GM18951 (cell line): ENCODE data around the gene TACC3.

Experiments used
- POLR2A ChIP-seq: IDR thresholded peaks from 4 replicates; pipeline ENCODE4 v1.6.1; 2011; ENCODE audit warnings: mild to moderate bottlenecking; ENCODE audit not compliant: insufficient read length, insufficient read depth; ENCODE audit errors: extremely low read depth
- in situ Hi-C: fragments of 300-500 bp; cut with MboI; formaldehyde crosslinking; loops from one replicate; pipeline ENCODE4 v1.12.0; 2022; ENCODE audit warnings: low sequenced_read_pairs, mixed read lengths, inconsistent platforms; ENCODE audit not compliant: unreplicated experiment

TACC3 gene

DNA sequence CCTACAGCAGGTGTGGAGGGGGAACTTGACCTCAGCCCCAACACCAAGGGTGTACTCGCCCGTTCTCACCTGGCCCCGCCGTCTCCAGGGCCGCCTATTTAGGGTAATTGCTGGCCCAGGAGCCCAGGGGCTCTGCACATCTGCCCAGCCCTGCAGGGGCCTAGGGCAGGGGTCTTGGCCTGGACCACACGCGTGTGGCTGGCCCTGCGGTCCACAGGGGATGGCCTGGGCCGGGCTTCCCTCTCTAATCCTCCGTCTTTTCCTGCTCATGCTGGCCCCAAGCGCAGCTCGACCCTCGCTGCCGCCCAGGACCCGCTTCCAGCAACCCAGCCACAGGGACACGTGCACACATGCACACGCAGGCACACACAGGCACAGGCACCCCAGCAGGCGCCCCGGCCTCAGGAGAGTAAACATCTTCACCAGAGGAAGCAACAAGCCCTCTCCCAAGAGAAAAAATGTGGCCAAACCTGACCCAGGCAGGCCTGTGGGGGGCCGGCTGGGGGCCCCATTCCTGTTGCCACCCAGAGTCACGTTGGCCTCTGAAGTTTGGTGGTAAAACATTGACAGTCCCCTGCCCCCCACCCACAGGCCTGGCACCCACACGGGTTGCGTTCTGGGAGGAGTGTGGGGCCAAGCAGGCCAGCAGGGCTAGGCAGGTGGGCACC is 47.2 kb downstream of the TACC3 start:
- in situ Hi-C loops, result no loop called here
- no peak for TF ChIP-seq POLR2A

DNA sequence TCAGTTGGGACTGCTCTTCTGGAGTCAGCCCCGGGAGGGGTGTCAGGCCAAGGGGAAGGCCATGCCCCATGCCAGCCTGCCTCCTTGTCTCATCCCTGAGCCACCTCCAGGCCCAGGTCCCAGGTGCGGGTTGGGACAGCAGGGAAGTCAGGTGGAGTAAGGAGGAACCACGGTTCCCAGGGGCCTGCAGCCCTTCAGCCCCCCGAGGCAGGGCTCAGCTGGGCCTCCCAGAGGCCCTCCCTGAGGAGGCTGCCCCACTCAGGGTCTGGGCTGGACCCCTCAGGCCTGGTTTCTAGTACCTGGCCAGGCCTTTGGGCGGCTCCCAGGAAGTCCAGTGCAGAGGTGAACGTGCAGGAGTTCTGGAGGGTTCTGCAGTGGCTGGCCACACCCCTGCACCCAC is 48.4 kb downstream of the TACC3 start:
- TF ChIP-seq POLR2A, result no peak
- in situ Hi-C loops, result no loop called here

DNA sequence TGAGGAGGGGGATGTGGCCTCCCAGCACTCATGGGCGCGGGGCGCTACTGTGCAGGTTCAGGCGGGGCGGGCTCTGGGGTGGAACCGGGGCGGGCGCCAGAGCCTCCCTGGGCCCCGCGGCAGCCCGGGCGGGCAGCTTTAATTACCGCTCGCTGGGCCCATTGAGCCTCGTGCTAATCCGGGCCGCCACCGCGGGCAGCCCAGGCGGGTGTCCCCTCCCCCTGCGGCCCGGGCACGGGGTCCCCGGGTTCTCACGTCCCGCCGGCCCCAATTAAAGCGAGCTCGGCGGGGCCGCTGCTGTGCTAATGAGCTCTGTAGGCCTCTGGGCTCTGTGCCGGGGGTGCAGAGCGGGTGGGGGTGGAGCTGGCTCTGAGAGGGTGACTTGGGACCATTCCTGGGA is 48.9 kb downstream of the TACC3 start:
- TF ChIP-seq POLR2A, result no peak
- in situ Hi-C loops, result no loop called here

DNA sequence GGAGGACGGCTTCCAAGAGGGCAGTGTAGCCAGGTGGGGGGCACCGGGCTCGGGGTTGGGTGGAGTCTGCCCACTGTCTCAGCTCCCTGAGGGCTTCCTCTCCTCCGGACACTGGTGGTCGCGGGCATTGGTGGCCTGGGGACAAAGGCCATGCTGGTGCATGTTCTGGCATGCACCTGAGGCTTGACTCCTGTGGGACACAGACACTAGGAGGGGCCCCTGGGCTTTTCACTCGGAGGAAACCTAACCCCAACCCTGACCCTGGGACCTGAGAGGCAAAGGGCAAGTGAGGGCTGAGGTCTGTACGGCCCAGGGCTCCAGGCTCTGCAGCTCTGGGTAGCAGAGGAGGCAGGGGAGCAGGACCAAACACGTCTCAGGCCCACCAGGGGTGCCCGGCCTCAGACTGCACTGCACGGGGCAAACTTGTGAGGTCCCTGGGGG is 49.5 kb downstream of the TACC3 start:
- in situ Hi-C loops, result no loop called here
- TF ChIP-seq POLR2A, result no peak

DNA sequence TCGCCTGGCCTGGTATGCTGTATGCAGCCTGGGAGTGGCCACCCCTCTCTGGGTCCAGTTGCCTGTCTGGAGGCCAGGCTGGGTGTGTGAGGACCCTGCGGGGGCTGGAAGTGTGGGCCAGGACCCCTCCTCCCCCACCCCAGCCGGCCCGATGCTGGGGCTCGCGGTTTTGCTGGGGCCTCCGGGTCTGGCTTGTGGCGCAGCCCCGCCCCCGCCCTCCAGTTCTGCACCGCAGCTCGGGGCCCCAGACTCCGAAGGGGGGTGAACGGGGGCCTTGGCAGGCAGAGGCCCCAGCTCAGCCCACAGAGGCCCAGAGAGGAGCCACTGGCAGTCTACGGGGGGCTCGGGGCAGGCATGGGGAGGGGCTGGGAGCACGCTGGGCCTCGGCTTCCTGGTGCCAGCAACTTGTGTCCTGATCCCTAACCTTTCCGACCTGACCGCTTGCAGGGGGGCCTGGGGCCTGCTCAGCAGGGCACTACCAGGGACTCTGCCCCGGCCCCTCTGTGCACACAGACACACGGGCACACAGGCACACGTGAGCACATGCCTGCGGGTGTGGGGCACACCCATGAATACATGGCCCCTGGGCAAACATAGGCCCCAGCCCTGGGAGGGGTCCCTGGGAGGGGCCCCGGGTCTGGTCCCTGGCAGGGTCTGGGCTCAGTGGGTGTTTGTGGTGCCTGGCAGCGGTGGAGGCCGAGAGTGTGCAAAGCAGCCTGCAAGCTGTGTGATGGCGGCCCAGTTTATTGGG is 50.4 kb downstream of the TACC3 start:
- in situ Hi-C loops, result no loop called here
- TF ChIP-seq POLR2A, result no peak

DNA sequence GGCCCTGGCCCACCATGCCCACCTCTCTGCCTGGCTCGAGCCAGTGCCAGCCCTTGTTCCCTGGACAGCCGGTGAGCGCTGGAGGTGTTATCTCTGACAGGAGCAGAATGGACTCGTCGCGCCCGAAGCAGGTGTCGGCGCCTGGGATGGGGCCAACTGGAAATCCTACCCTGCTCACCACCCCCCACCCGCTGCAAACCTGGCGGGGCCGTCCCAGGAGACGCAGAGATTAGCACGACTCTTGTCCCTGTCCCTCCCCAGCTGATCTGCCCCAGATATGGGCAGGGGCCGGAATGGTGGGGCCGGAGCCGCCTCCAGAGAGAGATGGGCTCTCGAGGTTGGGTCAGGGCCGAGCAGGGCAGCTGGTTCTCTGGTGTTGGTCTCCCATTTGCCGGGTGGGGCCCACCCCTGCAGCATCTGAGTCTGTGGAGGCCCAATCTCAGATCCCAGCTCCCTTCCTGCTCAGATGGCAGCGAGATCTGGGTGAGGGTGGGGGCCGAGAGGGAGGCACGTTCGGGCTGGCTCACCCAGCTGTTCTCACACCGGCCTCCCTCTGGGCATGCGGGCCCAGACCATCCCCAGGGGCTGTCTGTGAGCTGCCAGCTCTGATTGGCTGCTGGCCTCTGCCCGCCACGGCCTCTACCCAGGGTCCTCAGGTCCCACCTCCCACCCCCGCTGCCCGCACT is 51.7 kb downstream of the TACC3 start:
- no peak for TF ChIP-seq POLR2A
- in situ Hi-C loops, result no loop called here

DNA sequence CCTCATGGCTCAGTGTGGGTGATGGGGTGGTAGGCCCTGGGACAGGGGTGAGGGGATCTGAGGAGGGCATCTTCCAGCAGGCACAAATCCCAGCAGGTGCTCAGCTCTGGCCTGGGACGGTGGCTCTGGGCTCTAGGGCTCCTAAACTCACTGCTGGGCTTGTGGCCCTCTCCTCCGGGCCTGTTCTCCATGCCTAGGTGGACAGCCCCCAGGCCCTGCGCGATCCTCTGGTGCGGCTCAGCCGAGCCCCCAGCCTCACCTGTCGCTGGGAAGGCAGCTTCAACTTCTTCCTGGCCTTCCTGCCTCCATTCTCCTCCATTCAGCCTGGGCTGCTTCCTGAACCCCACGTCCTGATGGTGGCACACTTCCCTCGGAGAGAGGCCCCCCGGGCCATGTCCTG is 52.4 kb downstream of the TACC3 start:
- in situ Hi-C loops, result no loop called here
- no peak for TF ChIP-seq POLR2A

DNA sequence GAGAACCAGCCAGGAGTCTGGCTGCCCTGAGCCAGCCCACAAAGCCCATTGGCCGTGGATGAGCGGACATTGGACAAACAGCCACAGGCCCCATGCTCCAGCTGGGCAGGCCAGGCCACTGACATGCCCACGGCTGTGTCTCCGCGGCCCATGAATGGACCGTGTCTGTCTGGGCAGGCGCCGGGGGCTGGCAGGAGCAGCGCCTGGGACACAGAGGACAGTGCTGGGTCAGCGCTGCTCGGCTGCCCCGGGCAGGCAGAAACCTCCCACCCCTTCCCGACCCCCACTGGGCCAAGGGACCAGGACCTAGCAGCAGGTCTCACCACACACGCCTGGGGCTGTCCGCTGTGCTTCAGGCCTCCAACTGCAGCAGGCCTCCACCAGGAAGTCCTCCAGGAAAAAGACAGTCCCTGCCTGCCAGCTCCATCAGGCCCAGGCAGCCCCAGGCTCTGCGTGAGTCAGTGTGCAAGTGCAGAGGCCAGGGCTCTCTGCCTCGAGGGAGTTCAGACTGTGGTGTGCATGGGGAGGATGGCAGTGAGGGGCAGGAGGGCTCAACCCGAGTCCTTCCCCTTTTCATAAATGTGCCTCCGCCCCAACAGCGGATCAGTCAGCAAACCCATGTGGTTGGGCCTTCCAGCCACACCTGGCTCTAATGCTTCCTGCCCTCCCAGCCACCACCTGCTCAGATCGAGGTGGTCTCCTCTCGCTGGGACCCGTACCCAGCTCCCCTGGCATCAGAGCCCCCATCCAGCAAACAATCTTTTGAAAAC is 54.6 kb downstream of the TACC3 start:
- in situ Hi-C loops, result no loop called here
- TF ChIP-seq POLR2A, result no peak

DNA sequence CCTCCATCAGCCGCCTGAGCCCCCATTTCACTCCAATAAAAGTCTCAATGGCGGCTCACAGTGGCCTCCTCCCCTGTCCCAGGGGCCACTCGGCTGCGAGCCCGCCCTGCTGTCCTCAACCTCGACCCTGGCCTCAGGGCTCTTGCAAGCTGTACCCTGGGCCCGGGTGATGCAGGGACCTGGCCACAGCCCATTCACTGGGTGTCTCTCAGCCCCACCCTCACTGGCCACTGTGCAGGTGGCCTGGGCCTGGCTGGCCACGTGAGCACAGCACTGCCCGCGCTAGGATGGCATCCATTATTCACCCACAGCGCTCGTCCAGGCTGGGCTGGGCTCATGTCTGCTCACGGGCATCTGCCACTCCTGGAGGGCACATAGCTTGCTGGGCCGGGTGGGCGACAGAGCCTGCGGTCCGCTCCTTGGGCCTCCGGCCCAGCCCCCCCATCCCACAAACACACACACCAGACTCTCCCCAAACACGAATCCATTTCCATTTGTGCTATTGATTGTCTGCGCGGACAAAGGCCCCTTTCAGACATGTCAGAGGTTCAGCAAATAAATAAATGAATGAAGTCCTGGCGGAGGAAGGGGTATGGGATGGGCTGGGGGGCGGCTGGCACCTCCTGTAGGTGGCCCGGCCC is 55.3 kb downstream of the TACC3 start:
- no peak for TF ChIP-seq POLR2A
- in situ Hi-C loops, result no loop called here

DNA sequence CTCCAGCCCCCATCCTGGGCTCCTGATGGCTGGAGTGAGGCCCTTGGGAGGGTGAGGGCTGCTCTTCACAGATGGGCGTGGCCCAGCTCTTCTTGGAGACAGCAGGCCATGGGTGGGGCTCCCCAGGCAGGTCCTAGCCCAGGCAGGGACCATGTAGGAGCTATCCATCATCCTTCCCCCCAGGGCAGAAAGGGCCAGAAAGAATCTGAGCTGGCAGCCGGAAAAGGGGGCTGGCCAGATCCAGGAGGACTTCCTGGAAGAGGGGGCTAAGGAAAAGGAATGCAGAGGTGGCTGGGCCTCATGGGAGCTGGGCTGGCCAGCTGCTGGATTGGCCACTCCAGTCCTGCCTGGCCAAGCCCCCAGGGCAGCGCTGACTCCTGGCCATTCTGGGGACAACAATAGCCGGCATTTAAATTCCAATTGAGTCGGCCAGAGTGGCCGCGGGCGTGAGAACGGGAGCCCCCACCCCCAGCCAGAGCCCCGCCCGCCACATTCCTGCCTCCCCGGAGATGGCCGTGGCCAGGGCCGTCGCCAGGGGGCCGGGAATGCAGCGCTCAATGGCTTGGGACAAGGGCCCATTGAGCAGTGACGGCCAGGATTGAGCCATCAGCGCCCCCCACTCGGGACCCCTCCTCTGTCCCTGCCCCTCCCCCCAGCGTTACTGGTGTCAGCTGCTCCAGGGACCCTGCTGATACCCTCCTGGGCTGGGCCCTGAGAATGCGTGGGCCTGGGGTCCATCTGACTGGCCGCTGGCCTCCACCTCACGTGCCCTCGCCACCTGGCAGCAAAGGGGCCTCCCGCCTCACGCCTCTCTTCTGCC is 56.7 kb downstream of the TACC3 start:
- in situ Hi-C loops, result no loop called here
- no peak for TF ChIP-seq POLR2A

DNA sequence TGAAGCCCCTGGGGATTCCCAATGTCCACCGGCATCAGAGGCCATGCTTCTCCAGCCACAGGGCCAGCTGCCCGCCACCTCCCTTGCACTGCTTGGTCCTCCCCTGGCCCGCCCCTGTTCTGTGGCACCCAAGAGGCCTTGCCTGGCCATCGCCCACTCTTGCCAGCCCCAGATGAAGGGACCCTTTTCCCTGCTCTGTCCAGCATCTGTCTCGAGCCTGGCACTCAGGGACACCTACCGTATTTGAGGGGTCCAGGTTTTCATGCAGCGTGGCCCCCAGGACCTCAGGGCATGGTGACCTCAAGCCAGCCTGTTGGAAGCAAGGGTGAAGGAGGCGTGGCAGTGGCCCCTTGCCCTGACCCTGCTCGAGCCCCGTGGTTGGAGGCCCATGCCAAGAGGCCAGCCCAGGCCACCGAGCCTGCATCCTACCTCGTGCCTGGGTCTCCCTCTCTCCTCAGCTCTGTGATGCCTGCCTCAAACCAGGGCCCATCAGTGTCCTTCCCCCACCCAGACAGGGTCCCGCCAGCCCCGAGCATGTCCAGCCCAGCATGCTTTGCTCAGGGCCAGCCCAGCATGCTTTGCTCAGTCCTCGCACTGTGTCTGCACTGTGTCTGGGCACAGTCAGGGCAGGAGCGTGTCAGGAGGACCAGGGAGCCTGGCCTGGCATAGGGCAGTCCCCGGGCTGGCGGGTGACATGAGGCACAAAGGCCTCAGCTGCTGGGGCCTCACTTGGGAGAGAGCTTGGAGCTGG is 57.5 kb downstream of the TACC3 start:
- in situ Hi-C loops, result no loop called here
- TF ChIP-seq POLR2A, result no peak
